Vagina (tissue), 2 donors: ENCODE data around the gene PRDM7.

ENCODE experiments used
- CTCF ChIP-seq, 3 experiments: fragments of 450-650 bp in 2 of 3; fragments of 200-600 bp in 1 of 3; sonication (generic) in 1 of 3; IDR thresholded peaks; one replicate each; pipeline ENCODE4 v1.5.1; 2017 to 2019; ENCODE audit warnings: antibody characterized with exemption in 3 of 3, mild to moderate bottlenecking in 2 of 3, moderate library complexity in 2 of 3
- POLR2A ChIP-seq, 2 donors: fragments of 450-650 bp; IDR thresholded peaks; one replicate each; pipeline ENCODE4 v1.6.1; 2017; ENCODE audit warnings: antibody characterized with exemption in 2 of 2, mild to moderate bottlenecking in 2 of 2, moderate library complexity in 2 of 2
- POLR2AphosphoS5 ChIP-seq, 2 donors: sonication (generic); formaldehyde crosslinking; IDR thresholded peaks; one replicate each; pipeline ENCODE4 v1.9.0; 2017; ENCODE audit warnings: antibody characterized with exemption in 2 of 2, mild to moderate bottlenecking in 2 of 2, low read depth in 1 of 2; ENCODE audit not compliant: insufficient read depth in 1 of 2

DNA sequence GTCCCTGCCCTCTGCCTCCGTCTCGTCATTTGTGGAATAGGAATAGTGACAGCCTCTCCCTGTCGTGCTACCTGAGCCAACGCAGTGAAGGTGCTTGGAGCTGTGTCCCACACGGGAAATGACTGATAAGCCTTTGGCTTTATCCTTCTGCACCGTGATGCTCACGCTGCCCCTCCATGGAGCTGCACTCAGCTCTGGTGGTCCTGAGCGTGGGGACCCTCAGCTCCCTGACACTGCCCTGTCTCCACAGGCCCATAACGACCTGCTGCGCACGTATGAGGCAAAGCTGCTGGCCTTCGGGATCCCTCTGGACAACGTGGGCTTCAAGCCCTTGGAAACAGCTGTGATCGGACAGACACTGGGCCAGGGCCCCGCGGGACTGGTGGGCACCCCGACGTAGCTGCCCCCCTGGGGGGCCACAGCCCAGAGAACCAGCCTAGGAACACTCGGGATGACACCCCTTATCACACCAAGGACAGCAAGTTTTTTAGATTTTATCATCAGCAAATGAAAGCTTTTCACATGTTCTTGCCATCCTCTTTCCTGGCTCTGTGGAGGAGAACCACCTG, 34.1 kb downstream of the PRDM7 start:
- TF ChIP-seq CTCF (IDR thresholded peaks at IDR 0.05) (no peak), POLR2A (IDR thresholded peaks at IDR 0.05) (no peak), POLR2AphosphoS5 (IDR thresholded peaks at IDR 0.05; ENCODE audit: insufficient read depth in 1 of 2, low read depth in 1 of 2) (no peak)
